Uterus (tissue), 4 donors: Measurements from ENCODE around the gene IL31. TPM values are rescaled to one million over a fixed set of nuclear protein-coding genes. Genes with fewer than 3 reads are reported as not detected.

Experiments
- DNase-seq, 2 donors: peaks; one replicate each; pipeline ENCODE4 v3.0.0-alpha.2; 2019 to 2020
- H3K27ac ChIP-seq, 2 donors: fragments of 200-600 bp; sonication (generic); 1 replicate in 1 of 2; 2 replicates in 1 of 2; pipeline ENCODE4 v1.5.1; 2016 to 2018
- H3K27me3 ChIP-seq, 2 donors: fragments of 200-600 bp; sonication (generic); one replicate each; pipeline ENCODE4 v1.5.1; 2018 to 2019; ENCODE audit warnings: control low read depth in 1 of 2
- H3K36me3 ChIP-seq, 2 donors: fragments of 200-600 bp; sonication (generic); one replicate each; pipeline ENCODE4 v1.5.1; 2019; ENCODE audit warnings: control low read depth in 1 of 2
- H3K4me1 ChIP-seq, 2 donors: fragments of 200-600 bp; sonication (generic); one replicate each; pipeline ENCODE4 v1.5.1; 2018 to 2019; ENCODE audit warnings: control low read depth in 1 of 2
- H3K4me3 ChIP-seq, 2 donors: fragments of 200-600 bp; sonication (generic); 1 replicate in 1 of 2; 2 replicates in 1 of 2; pipeline ENCODE4 v1.5.1; 2018 to 2019; ENCODE audit warnings: mild to moderate bottlenecking in 1 of 2
- H3K9me3 ChIP-seq, 2 donors: fragments of 200-600 bp; sonication (generic); one replicate each; pipeline ENCODE4 v1.5.1; 2019; ENCODE audit warnings: control low read depth in 1 of 2
- POLR2A ChIP-seq, 2 donors: fragments of 450-650 bp; IDR thresholded peaks; one replicate each; pipeline ENCODE4 v1.6.1; 2016; ENCODE audit warnings: antibody characterized with exemption in 2 of 2, mild to moderate bottlenecking in 1 of 2, moderate library complexity in 1 of 2
- intact Hi-C: fragments of 100-400 bp; cut with DNase I; formaldehyde crosslinking; loops from one replicate; pipeline ENCODE4 v1.15.1; 2023; ENCODE audit warnings: low total_unique reads
- total RNA-seq, 4 donors: library from RNA; depleted of rRNA in 3 of 4; stranded (reverse); fragments of >200 nt in 3 of 4; gene quantifications; one replicate each; pipeline versions ENCODE4 v1.1.0 to v1.2.4, GENCODE V29; 2014 to 2023
- TF ChIP-seq, protein P1 (sequence below), 4 experiments: fragments of 200-600 bp in 2 of 4; fragments of 450-650 bp in 2 of 4; sonication (generic) in 2 of 4; IDR thresholded peaks; one replicate each; pipeline ENCODE4 v1.5.1; 2016 to 2019; ENCODE audit warnings: antibody characterized with exemption in 4 of 4, mild to moderate bottlenecking in 2 of 4, moderate library complexity in 1 of 4
- donor health status: DM: yes; HTN: yes; CAD: no.

IL31 gene
- total RNA-seq, 4 donors from 2014 or later, result not detected

- no peaks in the 10 kb centered on the region for H3K9me3 ChIP-seq
- TF ChIP-seq, protein P1, sequence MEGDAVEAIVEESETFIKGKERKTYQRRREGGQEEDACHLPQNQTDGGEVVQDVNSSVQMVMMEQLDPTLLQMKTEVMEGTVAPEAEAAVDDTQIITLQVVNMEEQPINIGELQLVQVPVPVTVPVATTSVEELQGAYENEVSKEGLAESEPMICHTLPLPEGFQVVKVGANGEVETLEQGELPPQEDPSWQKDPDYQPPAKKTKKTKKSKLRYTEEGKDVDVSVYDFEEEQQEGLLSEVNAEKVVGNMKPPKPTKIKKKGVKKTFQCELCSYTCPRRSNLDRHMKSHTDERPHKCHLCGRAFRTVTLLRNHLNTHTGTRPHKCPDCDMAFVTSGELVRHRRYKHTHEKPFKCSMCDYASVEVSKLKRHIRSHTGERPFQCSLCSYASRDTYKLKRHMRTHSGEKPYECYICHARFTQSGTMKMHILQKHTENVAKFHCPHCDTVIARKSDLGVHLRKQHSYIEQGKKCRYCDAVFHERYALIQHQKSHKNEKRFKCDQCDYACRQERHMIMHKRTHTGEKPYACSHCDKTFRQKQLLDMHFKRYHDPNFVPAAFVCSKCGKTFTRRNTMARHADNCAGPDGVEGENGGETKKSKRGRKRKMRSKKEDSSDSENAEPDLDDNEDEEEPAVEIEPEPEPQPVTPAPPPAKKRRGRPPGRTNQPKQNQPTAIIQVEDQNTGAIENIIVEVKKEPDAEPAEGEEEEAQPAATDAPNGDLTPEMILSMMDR (IDR thresholded peaks at IDR 0.05), result no peak
- no peak for TF ChIP-seq POLR2A (IDR thresholded peaks at IDR 0.05)
- no peak overlapping the region for H3K4me3 ChIP-seq
- H3K27me3 ChIP-seq, result no peaks in the 10 kb centered on the region
- intact Hi-C loops, result no loop called here
- no peaks in the 10 kb centered on the region for H3K4me1 ChIP-seq
- H3K27ac ChIP-seq, result no peak overlapping the region
- no peak for DNase-seq
- H3K36me3 ChIP-seq, result no peaks in the 10 kb centered on the region
Observed at GRCh38 chr12:122172262-122172939, 1.6 kb downstream of the IL31 start.

GRCh38 chr12:122171399-122171798 is 2.6 kb downstream of the IL31 start:
- H3K36me3 ChIP-seq, result no peaks in the 10 kb centered on the region
- H3K4me3 ChIP-seq, result no peak overlapping the region
- no peak for TF ChIP-seq POLR2A (IDR thresholded peaks at IDR 0.05)
- TF ChIP-seq, protein P1 (IDR thresholded peaks at IDR 0.05), result no peak
- no peaks in the 10 kb centered on the region for H3K27me3 ChIP-seq
- no peaks in the 10 kb centered on the region for H3K9me3 ChIP-seq
- intact Hi-C loops, result no loop called here
- no peak for DNase-seq
- no peak overlapping the region for H3K27ac ChIP-seq
- no peaks in the 10 kb centered on the region for H3K4me1 ChIP-seq

- TF ChIP-seq POLR2A (IDR thresholded peaks at IDR 0.05), result no peak
- TF ChIP-seq, protein P1 (IDR thresholded peaks at IDR 0.05), result no peak
- DNase-seq, result no peak
- Histone ChIP-seq H3K27ac (no peak overlapping the region), H3K4me1 (no peaks in the 10 kb centered on the region), H3K36me3 (no peaks in the 10 kb centered on the region), H3K4me3 (no peak overlapping the region), H3K9me3 (no peaks in the 10 kb centered on the region), H3K27me3 (no peaks in the 10 kb centered on the region)
- intact Hi-C loops, result no loop called here
Observed at GRCh38 chr12:122168492-122168891, 5.5 kb downstream of the IL31 start.

- no peak for DNase-seq
- no peaks in the 10 kb centered on the region for H3K4me1 ChIP-seq
- no peak for TF ChIP-seq POLR2A (IDR thresholded peaks at IDR 0.05)
- TF ChIP-seq, protein P1 (IDR thresholded peaks at IDR 0.05), result no peak
- H3K9me3 ChIP-seq, result no peaks in the 10 kb centered on the region
- intact Hi-C loops, result no loop called here
- H3K27ac ChIP-seq, result no peak overlapping the region
- no peak overlapping the region for H3K4me3 ChIP-seq
- H3K36me3 ChIP-seq, result no peaks in the 10 kb centered on the region
- H3K27me3 ChIP-seq, result no peaks in the 10 kb centered on the region
Observed at GRCh38 chr12:122167356-122167925, 6.6 kb downstream of the IL31 start.
